Stimulated activated CD4-positive, alpha-beta T cell treated with anti-CD3 and anti-CD28 coated beads, Interleukin-1b, Interleukin-23, amount 100 ng/mL, for 4 hours (primary cell): ENCODE data around the gene ALLC.

ENCODE experiments used
- DNase-seq, 2 donors: peaks; one replicate each; pipeline ENCODE4 v3.0.0-alpha.2; 2020; ENCODE audit warnings: low read depth in 2 of 2

ALLC gene

GRCh38 chr2:3751251-3751650 is 93.3 kb downstream of the ALLC start:
- no peak for DNase-seq

- no peak for DNase-seq
Observed at GRCh38 chr2:3751806-3752205, 93.8 kb downstream of the ALLC start.
